NCI-H2107 treated with DMSO at 0.1 percent for 48 hours (cell line): ENCODE data around the gene STYXL1.
"Not testable (repeated sequence)": the region's sequence is repeated elsewhere in the genome, so short reads cannot be mapped to it uniquely, and the experiment has no call there.

Experiments used
- DNase-seq: peaks from one replicate; lab custom pipeline; 2025; ENCODE audit not compliant: unreplicated experiment; lab: John Stamatoyannopoulos, UW

STYXL1 gene

DNA sequence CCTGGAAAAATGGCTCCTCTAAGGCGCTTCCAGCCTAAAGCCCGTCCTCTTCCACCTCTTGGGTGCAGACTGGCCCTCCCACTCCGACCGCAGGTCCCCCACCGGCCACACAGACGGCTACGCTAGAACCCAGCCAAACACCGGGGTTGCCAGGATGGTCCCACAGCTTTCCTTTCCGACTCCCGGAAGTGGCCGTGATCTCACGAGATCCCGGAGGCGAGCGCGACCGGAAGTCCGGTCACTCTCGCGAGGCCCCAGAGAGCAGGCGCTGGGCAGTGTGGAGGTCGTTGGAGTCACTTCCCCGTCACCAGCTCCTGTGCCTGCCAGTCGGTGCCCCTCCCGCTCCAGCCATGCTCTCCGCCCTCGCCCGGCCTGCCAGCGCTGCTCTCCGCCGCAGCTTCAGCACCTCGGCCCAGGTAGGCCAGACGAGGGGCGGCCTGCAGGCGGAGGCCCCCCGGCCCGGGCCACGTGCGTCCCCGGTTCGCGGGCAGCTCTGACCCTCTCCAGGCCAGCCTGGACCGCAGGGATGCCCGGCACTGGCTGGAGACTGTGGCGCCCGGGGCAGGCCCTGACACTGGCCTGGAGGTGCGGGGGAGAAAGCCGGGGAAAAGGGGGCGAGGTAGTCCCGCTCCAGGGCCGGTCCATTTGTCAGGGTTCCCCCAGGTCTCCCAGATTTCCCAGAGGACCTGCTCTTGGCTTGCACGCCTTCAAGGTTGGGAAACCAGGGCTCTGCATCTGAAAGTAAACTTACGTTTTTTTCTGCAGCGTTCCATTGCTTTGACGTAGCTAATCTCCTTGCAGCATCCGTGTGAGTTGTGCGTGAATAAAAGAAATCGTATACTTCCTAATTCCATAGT, at the start of gene STYXL1, which contains the start of gene MDH2:
STYXL1 (minus strand) TSS at position 190 of the 857 bp plus-strand sequence. CDS start 17,477 bp downstream, outside the sequence.
MDH2 (plus strand) TSS at position 296 of the 857 bp plus-strand sequence; CDS start at position 351, 55 bp downstream.
- peak; percentile 82 for DNase-seq

DNA sequence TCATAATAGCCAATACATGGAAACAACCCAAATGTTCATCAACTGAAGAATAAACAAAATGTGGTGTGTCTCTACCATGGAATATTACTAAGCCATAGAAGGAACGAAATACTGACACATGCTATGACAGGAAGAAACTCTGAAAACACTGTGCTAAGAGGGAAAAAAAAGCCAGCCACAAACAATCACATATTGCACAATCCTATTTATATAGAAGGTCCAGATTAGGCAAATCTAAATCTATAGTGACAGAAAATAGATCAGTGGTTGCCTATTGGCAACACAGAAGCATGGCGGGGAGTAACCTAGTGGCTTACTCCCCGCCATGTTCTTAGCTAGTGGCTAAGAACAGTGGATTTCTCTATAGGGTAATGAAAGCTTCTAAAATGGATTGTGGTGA, 48.1 kb upstream of the STYXL1 start:
- no peak for DNase-seq

- not testable (repeated sequence) for DNase-seq
These were observed 46.5 kb upstream of the STYXL1 start for GRCh38 chr7:76094326-76094725.

- DNase-seq, result not testable (repeated sequence)
These were observed 45.7 kb upstream of the STYXL1 start for GRCh38 chr7:76093531-76093930.

DNA sequence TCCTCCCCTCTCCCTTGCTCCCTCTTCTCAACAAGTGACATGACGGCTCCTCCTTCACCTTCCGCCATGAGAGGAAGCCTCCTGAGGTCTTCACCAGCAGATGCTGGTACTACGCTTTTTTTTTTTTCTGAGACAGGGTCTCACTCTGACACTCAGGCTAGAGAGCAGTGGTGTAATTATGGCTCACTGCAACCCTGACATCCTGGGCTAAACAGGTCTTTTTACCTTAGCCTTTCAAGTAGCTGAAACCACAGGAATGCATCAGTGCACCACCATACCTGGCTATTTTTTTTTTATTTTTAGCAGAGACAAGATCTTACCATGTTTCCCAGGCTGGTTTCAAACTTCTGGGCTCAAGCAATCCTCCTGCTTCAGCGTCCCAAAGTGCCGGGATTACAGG, 43.7 kb upstream of the STYXL1 start:
- no peak for DNase-seq

DNA sequence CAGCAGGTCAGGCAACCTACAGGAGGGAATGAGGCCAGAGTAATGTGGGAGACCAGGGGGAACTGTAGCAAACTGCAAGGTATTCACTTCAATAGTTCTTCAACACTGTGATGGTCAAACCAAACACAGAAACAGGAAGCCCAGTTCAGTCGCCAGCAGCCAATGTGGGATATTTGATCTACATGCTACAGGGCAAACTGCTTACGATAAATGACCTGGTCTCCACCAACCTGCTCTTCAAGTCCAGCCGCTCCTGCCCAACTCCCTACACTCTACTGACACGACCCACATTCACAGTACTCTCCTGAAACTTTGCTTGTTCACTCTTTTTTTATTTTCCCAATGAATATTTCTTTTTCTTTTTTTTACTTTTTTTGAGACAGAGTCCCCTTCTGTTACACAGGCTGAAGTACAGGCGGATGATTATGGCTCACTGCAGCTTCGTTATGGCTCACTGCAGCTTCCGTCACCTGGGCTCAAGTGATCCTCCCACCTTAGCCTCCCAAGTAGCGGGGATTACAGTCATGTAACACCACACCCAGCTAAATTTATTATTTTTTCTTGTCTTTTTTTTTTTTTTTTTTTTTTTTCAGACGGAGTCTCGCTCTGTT, 42.2 kb upstream of the STYXL1 start:
- DNase-seq, result no peak

DNA sequence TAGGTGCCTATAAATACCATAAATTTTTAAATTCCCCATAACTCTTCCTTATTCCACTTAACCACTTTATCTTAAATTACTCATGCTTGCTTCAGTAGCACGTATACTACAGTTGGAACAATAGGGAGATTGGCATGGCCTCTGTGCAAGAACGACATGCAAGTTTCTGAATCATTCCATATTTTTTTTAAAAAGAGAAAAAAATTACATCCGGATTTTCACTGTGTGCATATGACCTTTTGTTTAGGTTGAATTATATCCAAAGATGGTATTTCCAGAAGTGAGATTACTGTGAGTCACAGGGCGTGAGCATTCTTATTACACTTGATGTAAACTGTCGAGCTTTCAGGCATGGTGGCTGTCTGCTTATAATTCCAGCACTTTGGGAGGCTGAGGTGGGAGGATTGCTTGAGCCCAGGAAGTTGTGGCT, 39.6 kb upstream of the STYXL1 start:
- not testable (repeated sequence) for DNase-seq

DNA sequence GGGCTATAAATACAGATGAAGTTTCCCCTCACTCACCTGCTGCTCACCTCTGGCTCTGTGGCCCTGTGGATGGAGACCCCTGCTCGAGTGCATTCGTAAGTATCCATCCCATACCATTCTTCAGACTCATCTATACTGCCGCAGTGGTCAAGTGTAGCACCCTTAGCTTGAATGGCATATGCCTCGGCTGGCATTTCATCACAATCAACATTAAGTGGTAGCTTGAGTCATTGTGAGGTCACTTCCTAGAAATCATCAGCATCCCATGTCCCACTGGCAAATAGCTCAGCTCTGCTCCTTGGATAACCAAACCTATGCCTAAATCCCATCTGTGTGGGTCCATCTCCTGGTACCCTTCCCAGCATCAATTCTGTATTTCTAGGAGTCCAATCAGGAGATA, 38.3 kb upstream of the STYXL1 start:
- no peak for DNase-seq

DNA sequence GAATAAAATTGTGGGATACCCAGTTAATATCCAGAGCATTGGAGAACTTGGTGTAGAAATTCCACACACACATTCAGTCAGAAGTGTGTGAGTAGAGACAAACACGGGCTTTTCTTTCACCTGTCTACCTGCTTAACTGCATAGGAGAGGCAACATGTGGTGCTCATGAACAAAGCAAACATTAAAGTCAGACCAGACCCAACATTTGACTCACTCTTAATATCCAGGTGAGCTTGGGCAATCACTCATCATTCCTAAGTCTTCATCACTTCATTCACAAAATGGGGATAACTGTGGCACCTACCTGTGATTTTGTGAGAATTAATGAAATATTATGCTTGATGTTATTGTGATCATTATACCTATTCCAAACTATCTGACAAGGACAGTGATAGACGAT, 36.3 kb upstream of the STYXL1 start:
- DNase-seq, result not testable (repeated sequence)

GRCh38 chr7:76080204-76080603, 32.4 kb upstream of the STYXL1 start:
- DNase-seq, result no peak

DNA sequence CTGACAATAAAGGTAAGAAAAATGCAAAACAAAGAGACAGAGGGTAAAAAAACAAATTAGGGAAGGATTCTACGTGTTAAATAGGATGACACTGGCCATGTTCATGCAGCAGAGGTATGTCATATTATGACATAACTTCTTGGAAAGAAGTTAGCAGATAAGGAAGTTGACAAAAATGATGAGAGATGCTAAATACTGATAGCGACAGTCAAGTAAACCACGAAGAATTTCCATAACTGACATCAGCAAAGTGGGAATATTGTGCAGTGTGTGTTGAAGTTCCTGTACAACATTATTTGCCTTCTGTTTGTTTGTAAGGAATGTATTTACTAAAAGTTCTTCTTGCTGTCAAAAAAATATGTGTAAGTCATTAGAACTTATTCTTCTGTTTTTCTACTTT, 29.6 kb upstream of the STYXL1 start:
- no peak for DNase-seq

DNA sequence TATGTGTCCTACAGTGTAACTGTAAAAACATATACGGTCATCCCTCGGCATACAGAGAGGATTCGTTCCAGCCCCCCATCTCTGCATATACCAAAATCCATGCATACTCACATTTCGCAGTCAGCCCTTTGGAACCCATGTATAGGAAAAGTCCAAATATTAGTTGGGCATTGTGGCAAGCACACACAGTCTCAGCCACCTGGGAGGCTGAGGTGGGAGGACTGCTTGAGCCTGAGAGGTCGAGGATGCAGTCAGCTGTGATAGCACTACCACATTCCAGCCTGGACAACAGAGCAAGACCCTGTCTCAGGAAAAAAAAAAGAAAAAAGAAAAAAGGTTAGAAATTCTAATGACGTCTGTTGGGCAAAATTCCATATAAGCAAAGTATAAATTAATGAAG, 29.2 kb upstream of the STYXL1 start:
- DNase-seq, result no peak

GRCh38 chr7:76074972-76075370, 27.2 kb upstream of the STYXL1 start:
- DNase-seq, result no peak

- DNase-seq, result no peak
These were observed 26.6 kb upstream of the STYXL1 start for GRCh38 chr7:76074306-76074971.

DNA sequence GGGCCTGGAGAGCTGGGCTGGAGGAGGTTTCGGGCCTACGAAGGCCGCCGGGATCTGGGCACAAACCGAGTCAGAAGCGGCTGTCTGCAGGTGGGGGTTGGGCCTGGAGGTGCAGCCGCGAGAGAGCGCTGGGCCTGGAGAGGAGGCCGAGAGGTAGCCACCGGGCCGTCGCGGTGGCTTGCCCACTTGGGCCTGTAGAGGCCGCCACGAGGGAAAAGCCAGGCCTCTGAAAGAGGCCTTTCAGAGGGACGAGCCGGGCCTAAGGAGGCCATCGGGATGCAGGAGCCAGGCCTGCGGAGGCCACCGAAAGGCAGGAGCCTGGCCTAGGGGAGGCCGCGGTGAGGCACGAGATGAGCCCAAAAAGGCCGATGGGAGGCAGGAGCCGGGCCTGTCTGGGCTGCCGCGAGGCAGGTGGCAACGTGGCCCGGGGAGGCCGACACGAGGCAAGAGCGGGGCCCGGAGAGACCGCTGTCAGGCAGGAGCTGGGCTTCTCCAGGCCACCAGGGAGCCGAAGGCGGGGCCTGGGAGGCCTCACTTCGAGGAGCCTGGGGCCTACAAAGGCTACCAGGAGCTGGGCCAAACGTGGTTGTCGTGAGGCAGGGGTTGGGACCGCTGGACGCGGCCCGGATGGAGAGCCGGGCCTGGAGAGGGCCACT, 25.7 kb upstream of the STYXL1 start:
- DNase-seq, result no peak

DNA sequence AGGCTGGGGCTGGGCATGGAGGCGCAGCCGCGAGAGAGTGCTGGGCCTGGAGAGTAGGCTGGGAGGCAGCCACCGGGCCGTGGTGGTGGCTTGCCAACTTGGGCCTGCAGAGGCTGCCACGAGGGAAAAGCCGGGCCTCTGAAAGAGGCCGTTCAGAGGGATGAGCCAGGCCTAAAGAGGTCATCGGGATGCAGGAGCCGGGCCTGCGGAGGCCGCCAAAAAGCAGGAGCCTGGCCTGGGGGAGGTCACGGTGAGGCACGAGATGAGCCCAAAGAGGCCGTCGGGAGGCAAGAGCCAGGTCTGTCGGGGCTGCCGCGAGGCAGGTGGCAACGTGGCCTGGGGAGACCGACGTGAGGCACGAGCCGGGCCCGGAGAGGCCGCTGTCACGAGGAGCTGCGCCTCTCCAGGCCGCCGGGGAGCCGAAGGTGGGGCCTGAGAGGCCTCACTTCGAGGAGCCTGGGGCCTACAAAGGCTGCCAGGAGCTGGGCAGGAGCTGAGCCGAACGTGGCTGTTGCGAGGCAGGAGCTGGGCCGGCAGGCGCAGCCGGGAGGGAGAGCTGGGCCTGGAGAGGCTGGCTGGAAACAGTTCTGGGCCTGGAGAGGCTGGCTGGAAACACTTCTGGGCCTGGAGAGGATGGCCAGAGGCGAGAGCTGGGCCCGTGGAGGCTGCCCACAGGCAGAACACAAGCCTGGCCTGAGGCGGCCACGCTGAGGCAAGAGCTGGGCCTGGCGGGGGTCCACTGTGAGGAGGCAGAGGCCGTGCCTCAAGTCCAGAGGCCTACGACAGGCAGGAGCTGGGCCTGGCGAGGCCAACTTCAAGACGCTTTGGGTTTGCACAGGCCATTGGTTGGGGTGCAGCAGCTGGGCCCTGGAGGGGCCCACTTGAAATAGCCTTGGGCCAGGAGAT, 24.7 kb upstream of the STYXL1 start:
- DNase-seq, result no peak

DNA sequence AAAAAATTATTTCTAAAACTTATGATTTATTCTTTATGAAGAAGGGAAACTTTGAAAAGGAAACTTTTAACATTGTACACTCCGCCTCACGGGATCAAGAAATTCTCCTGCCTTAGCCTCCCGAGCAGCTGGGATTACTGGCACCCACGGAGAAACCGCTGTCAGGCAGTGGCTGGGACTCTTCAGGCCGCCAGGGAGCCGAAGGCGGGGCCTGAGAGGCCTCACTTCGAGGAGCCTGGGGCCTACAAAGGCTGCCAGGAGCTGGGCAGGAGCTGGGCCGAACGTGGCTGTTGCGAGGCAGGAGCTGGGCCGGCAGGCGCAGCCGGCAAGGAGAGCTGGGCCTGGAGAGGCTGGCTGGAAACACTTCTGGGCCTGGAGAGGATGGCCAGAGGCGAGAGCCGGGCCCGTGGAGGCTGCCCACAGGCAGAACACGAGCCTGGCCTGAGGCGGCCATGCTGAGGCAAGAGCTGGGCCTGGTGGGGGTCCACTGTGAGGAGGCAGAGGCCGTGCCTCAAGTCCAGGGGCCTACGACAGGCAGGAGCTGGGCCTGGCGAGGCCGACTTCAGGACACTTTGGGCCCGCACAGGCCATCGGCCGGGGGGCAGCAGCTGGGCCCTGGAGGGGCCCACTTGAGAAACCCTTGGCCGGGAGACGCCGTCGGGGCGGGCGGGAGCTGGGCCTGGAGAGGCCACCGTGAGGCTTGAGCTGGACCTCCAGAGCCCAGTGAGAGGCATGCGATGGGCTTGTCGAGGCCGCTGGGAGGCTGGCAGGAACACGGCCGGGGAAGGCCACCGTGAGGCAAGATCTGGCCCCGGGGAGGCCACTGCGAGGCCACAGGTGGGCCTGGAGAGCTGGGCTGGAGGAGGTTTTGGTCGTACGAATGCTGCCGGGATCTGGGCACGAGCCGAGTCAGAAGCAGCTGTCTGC, 23.8 kb upstream of the STYXL1 start:
- DNase-seq, result no peak

GRCh38 chr7:76069238-76069638, 21.4 kb upstream of the STYXL1 start:
- DNase-seq, result peak; percentile 9
